B cell (primary cell): Measurements from ENCODE around the gene LILRA2. TPM values are rescaled to one million over a fixed set of nuclear protein-coding genes. Genes with fewer than 3 reads are reported as not detected.
"Not testable (repeated sequence)": the region's sequence is repeated elsewhere in the genome, so short reads cannot be mapped to it uniquely, and the experiment has no call there.

ENCODE experiments used
- ATAC-seq: fragments of 200-7000 bp; cut with Tn5 transposase; one replicate; pipeline ENCODE4 v1.10.0; 2021; ENCODE audit warnings: low read depth, mild to moderate bottlenecking, moderate number of reproducible peaks, moderate library complexity
- CTCF ChIA-PET: fragments of 350-600 bp; sonication (Branson Sonifier 250); formaldehyde crosslinking; loops from one replicate; lab custom pipeline; 2021; ENCODE audit warnings: antibody characterized with exemption, inconsistent platforms; lab: Charles Lee
- POLR2A ChIA-PET: fragments of 350-600 bp; sonication (Branson Sonifier 250); formaldehyde crosslinking; loops from one replicate; lab custom pipeline; 2021; ENCODE audit warnings: antibody characterized with exemption; lab: Charles Lee
- DNase-seq: peaks from one replicate; pipeline ENCODE4 v3.0.0; 2013
- H2AFZ ChIP-seq: 2 replicates; pipeline ENCODE4 v1.6.1; 2012; ENCODE audit warnings: mild to moderate bottlenecking, low read depth, low read length; ENCODE audit not compliant: insufficient read depth, poor library complexity, severe bottlenecking
- H3K27ac ChIP-seq, 2 donors: 1 replicate in 1 of 2; 2 replicates in 1 of 2; pipeline ENCODE4 v1.5.1; 2012 to 2013; ENCODE audit warnings: low read length in 2 of 2, mild to moderate bottlenecking in 2 of 2, moderate library complexity in 1 of 2
- H3K27me3 ChIP-seq, 4 experiments: fragments of 200-600 bp in 1 of 4; sonication (generic) in 1 of 4; replicated peaks in 1 of 4; 1 replicate in 2 of 4; 2 replicates in 2 of 4; pipeline versions ENCODE4 v1.6.1 to v1.7.0; 2013 to 2016; ENCODE audit warnings: low read length in 3 of 4, mild to moderate bottlenecking in 2 of 4, mixed read lengths in 1 of 4, moderate library complexity in 1 of 4; ENCODE audit not compliant: insufficient read depth in 4 of 4, control insufficient read depth in 3 of 4; ENCODE audit errors: control extremely low read depth in 1 of 4
- H3K36me3 ChIP-seq, 2 experiments: replicated peaks in 1 of 2; 1 replicate in 1 of 2; 2 replicates in 1 of 2; pipeline versions ENCODE4 v1.6.1 to v1.7.1; 2013; ENCODE audit warnings: low read length in 1 of 2; ENCODE audit not compliant: insufficient read depth in 2 of 2, control insufficient read depth in 1 of 2; ENCODE audit errors: control extremely low read depth in 1 of 2, extremely low read depth in 1 of 2
- H3K4me1 ChIP-seq, 2 donors: fragments of 200-600 bp in 1 of 2; sonication (generic) in 1 of 2; 1 replicate in 1 of 2; 2 replicates in 1 of 2; pipeline versions ENCODE4 v1.5.1 to v1.6.1; 2013 to 2017; ENCODE audit warnings: low read length in 2 of 2; ENCODE audit not compliant: control insufficient read depth in 2 of 2, insufficient read depth in 2 of 2
- H3K4me2 ChIP-seq: replicated peaks from 2 replicates; pipeline ENCODE3; 2012; ENCODE audit warnings: mild to moderate bottlenecking, low read depth, low read length; ENCODE audit not compliant: poor library complexity, severe bottlenecking
- H3K4me3 ChIP-seq, 5 experiments: fragments of 200-600 bp in 1 of 5; sonication (generic) in 1 of 5; 1 replicate in 3 of 5; 2 replicates in 2 of 5; pipeline versions ENCODE4 v1.5.1 to v1.7.0; 2011 to 2016; ENCODE audit warnings: low read length in 4 of 5, mild to moderate bottlenecking in 4 of 5, low read depth in 2 of 5, control low read depth in 1 of 5, moderate library complexity in 1 of 5; ENCODE audit not compliant: insufficient read depth in 1 of 5; ENCODE audit errors: control extremely low read depth in 1 of 5, extremely low read depth in 1 of 5
- H3K79me2 ChIP-seq: fragments of 200-600 bp; sonication (generic); one replicate; pipeline ENCODE4 v1.6.0; 2016; ENCODE audit warnings: low read length; ENCODE audit not compliant: control insufficient read depth, insufficient read depth
- H3K9ac ChIP-seq: fragments of 200-600 bp; sonication (generic); 2 replicates; pipeline ENCODE4 v1.6.1; 2017; ENCODE audit warnings: mild to moderate bottlenecking, low read length, moderate library complexity
- H3K9me3 ChIP-seq, 3 donors: one replicate each; pipeline versions ENCODE4 v1.6.1 to v1.7.1; 2013; ENCODE audit warnings: low read length in 2 of 3; ENCODE audit not compliant: control insufficient read depth in 2 of 3, insufficient read depth in 1 of 3; ENCODE audit errors: control extremely low read depth in 1 of 3
- H4K20me1 ChIP-seq: 2 replicates; pipeline ENCODE4 v1.6.0; 2012; ENCODE audit warnings: mild to moderate bottlenecking, low read length; ENCODE audit not compliant: insufficient read depth, control insufficient read depth, poor library complexity, severe bottlenecking
- H3K27ac Mint-ChIP-seq: one replicate; pipeline ENCODE4 v1.8.0; 2021; ENCODE audit warnings: mixed read lengths
- H3K27me3 Mint-ChIP-seq: one replicate; pipeline ENCODE4 v1.8.0; 2021; ENCODE audit warnings: mixed read lengths
- H3K4me1 Mint-ChIP-seq: one replicate; pipeline ENCODE4 v1.8.0; 2021; ENCODE audit warnings: mixed read lengths
- H3K4me3 Mint-ChIP-seq: one replicate; pipeline ENCODE4 v1.8.0; 2021; ENCODE audit warnings: mixed read lengths
- H3K9me3 Mint-ChIP-seq: one replicate; pipeline ENCODE4 v1.8.0; 2022; ENCODE audit warnings: mixed read lengths; ENCODE audit not compliant: insufficient read depth
- CTCF ChIP-seq: fragments of 200-600 bp; IDR thresholded peaks from one replicate; pipeline ENCODE4 v1.8.0; 2022; ENCODE audit warnings: antibody characterized with exemption, mild to moderate bottlenecking
- EZH2 ChIP-seq: IDR thresholded peaks from 2 replicates; pipeline ENCODE4 v1.6.1; 2012; ENCODE audit warnings: borderline replicate concordance, low read depth, mild to moderate bottlenecking, moderate library complexity, low read length; ENCODE audit not compliant: insufficient read depth, poor library complexity, severe bottlenecking
- WGBS: methylation state at CpG from one replicate; pipeline ENCODE4 v1.1.5; 2013; ENCODE audit warnings: missing lambda C conversion rate; ENCODE audit not compliant: insufficient coverage; 5-methylcytosine and 5-hydroxymethylcytosine counted together
- intact Hi-C: fragments of 100-400 bp; cut with micrococcal nuclease; formaldehyde crosslinking; loops from one replicate; pipeline ENCODE4 v1.10.0; 2022
- polyA plus RNA-seq: library from polyadenylated mRNA; depleted of rRNA; stranded (reverse); fragments of >200 nt; gene quantifications from 2 replicates; pipeline ENCODE4 v1.2.3, GENCODE V29; 2012
- total RNA-seq, 2 donors: library from RNA; stranded (reverse); fragments of 120-200 nt in 1 of 2; gene quantifications; 1 replicate in 1 of 2; 2 replicates in 1 of 2; pipeline versions ENCODE4 v1.2.3 to v1.2.4, GENCODE V29; 2013 to 2022

Gene LILRA2
- total and polyA plus RNA-seq, 2 donors (not counting 1 experiment from before 2014, with no cell fraction given), result 0.25 to 2.8 TPM

GRCh38 chr19:54576411-54576976 lies 2.9 kb downstream of the LILRA2 start:
- POLR2A ChIA-PET, result no interaction called here
- TF ChIP-seq EZH2, result no peak
- TF ChIP-seq CTCF, result no peak
- H3K4me1 ChIP-seq, result peaks cover 23 to 27% of the 10 kb centered on the region in 2 donors
- H3K4me2 ChIP-seq, result no peak overlapping the region
- no peak overlapping the region for H3K9ac ChIP-seq
- no peak overlapping the region for H2AFZ ChIP-seq
- ATAC-seq (no peak), DNase-seq (no peak)
- Mint-ChIP-seq H3K4me3 (no peak overlapping the region), H3K9me3 (no peaks in the 10 kb centered on the region), H3K27me3 (peaks cover 4% of the 10 kb centered on the region), H3K4me1 (peaks cover 23% of the 10 kb centered on the region), H3K27ac (no peak overlapping the region)
- no peak overlapping the region for H3K27ac ChIP-seq
- CTCF ChIA-PET, result no interaction called here
- no peaks in the 10 kb centered on the region for H4K20me1 ChIP-seq
- no peaks in the 10 kb centered on the region for H3K27me3 ChIP-seq
- intact Hi-C loops, result no loop called here
- no peak overlapping the region for H3K4me3 ChIP-seq
- WGBS, result 92% methylated on average over 6 of the region's 6 CpGs
- H3K36me3 ChIP-seq, result no peaks in the 10 kb centered on the region
- no peaks in the 10 kb centered on the region for H3K79me2 ChIP-seq
- H3K9me3 ChIP-seq, result peaks cover 0 to 1% (median 0%) of the 10 kb centered on the region in 3 donors

- no peak overlapping the region for H2AFZ ChIP-seq
- TF ChIP-seq EZH2, result no peak
- no peak for TF ChIP-seq CTCF
- no peak for DNase-seq
- no peak overlapping the region for H3K4me3 Mint-ChIP-seq
- ATAC-seq, result no peak
- no peaks in the 10 kb centered on the region for H3K9me3 Mint-ChIP-seq
- 79% methylated on average over 2 of the region's 3 CpGs for WGBS
- H3K79me2 ChIP-seq, result no peaks in the 10 kb centered on the region
- H3K27me3 Mint-ChIP-seq, result peaks cover 6% of the 10 kb centered on the region
- no peak overlapping the region for H3K4me3 ChIP-seq
- peaks cover 21% of the 10 kb centered on the region for H3K4me1 Mint-ChIP-seq
- H3K4me2 ChIP-seq, result no peak overlapping the region
- H3K36me3 ChIP-seq, result no peaks in the 10 kb centered on the region
- ChIA-PET POLR2A (no interaction called here), CTCF (no interaction called here)
- no peak overlapping the region for H3K27ac ChIP-seq
- no peaks in the 10 kb centered on the region for H4K20me1 ChIP-seq
- no peak overlapping the region for H3K27ac Mint-ChIP-seq
- intact Hi-C loops, result no loop called here
- peaks cover 21 to 22% of the 10 kb centered on the region in 2 donors for H3K4me1 ChIP-seq
- H3K27me3 ChIP-seq, result no peaks in the 10 kb centered on the region
- H3K9ac ChIP-seq, result no peak overlapping the region
- peaks cover 0 to 1% (median 0%) of the 10 kb centered on the region in 3 donors for H3K9me3 ChIP-seq
Observed at GRCh38 chr19:54577334-54577733, 3.7 kb downstream of the LILRA2 start.

GRCh38 chr19:54578268-54578667 lies 4.7 kb downstream of the LILRA2 start:
- H3K9me3 ChIP-seq, H3K27me3 ChIP-seq, intact Hi-C loops, ATAC-seq, DNase-seq, H3K4me3 Mint-ChIP-seq, H3K36me3 ChIP-seq, H3K4me3 ChIP-seq, CTCF ChIA-PET, H3K9ac ChIP-seq, H3K9me3 Mint-ChIP-seq, H4K20me1 ChIP-seq, H3K4me2 ChIP-seq, H2AFZ ChIP-seq, H3K27ac ChIP-seq, H3K79me2 ChIP-seq, H3K27ac Mint-ChIP-seq, POLR2A ChIA-PET: not testable (repeated sequence)
- Mint-ChIP-seq H3K4me1 (peaks cover 11% of the 10 kb centered on the region), H3K27me3 (peaks cover 15% of the 10 kb centered on the region)
- WGBS, result 100% methylated on average over 1 of the region's 5 CpGs
- H3K4me1 ChIP-seq, result peaks cover 12% of the 10 kb centered on the region in 2 donors
